GM12878 (cell line): ENCODE results near the gene TNRC6C. TPM values are rescaled to one million over a fixed set of nuclear protein-coding genes. Genes with fewer than 3 reads are reported as not detected.

ENCODE experiments used
- BHLHE40 ChIP-seq, 2 experiments: fragments of 450-650 bp in 1 of 2; IDR thresholded peaks; 2 replicates each; pipeline ENCODE4 v1.6.1; 2011 to 2017; ENCODE audit warnings: low read depth in 2 of 2, borderline replicate concordance in 1 of 2, improper control_type of control experiment in 1 of 2, low read length in 1 of 2, mild to moderate bottlenecking in 1 of 2
- BMI1 ChIP-seq: fragments of 450-650 bp; IDR thresholded peaks from 2 replicates; pipeline ENCODE4 v1.6.1; 2016; ENCODE audit warnings: mild to moderate bottlenecking, moderate library complexity, borderline replicate concordance
- CHD1 ChIP-seq: IDR thresholded peaks from 2 replicates; pipeline ENCODE4 v1.6.1; 2012; ENCODE audit warnings: low read depth, low read length, improper control_type of control experiment
- EED ChIP-seq: sonication (generic); IDR thresholded peaks from 2 replicates; pipeline ENCODE4 v1.6.1; 2016; ENCODE audit warnings: antibody characterized with exemption, low read depth
- EP300 ChIP-seq, 2 experiments: fragments of 150-350 bp in 1 of 2; IDR thresholded peaks; 2 replicates each; pipeline ENCODE4 v1.6.1; 2011 to 2012; ENCODE audit warnings: low read depth in 2 of 2, low read length in 2 of 2, borderline replicate concordance in 1 of 2, improper control_type of control experiment in 1 of 2, inconsistent platforms in 1 of 2; ENCODE audit not compliant: control insufficient read depth in 1 of 2
- IRF3 ChIP-seq: fragments of 450-650 bp; IDR thresholded peaks from 2 replicates; pipeline ENCODE4 v1.6.1; 2014; ENCODE audit warnings: mild to moderate bottlenecking
- IRF4 ChIP-seq: IDR thresholded peaks from 2 replicates; pipeline ENCODE4 v1.6.1; 2011; ENCODE audit warnings: low read depth, low read length
- LARP7 ChIP-seq: fragments of 450-650 bp; IDR thresholded peaks from 2 replicates; pipeline ENCODE4 v1.6.1; 2017; ENCODE audit warnings: mild to moderate bottlenecking
- MYC ChIP-seq: IDR thresholded peaks from 2 replicates; pipeline ENCODE4 v1.6.1; 2011; ENCODE audit warnings: mild to moderate bottlenecking, low read length, moderate library complexity, inconsistent platforms; ENCODE audit not compliant: insufficient read depth, insufficient replicate concordance, insufficient read length, severe bottlenecking
- NKRF ChIP-seq: fragments of 450-650 bp; conservative IDR thresholded peaks from 2 replicates; pipeline ENCODE4 v1.6.1; 2017; ENCODE audit warnings: mild to moderate bottlenecking, moderate library complexity
- NR2F1 ChIP-seq: fragments of 450-650 bp; conservative IDR thresholded peaks from 2 replicates; pipeline ENCODE4 v1.6.1; 2017; ENCODE audit warnings: mild to moderate bottlenecking
- NRF1 ChIP-seq: conservative IDR thresholded peaks from 2 replicates; pipeline ENCODE4 v1.6.1; 2011; ENCODE audit warnings: mild to moderate bottlenecking, low read depth, low read length, improper control_type of control experiment
- PML ChIP-seq: IDR thresholded peaks from 2 replicates; pipeline ENCODE4 v1.6.1; 2012; ENCODE audit warnings: low read length, inconsistent platforms
- RBBP5 ChIP-seq: fragments of 200-600 bp; sonication (generic); conservative IDR thresholded peaks from 2 replicates; pipeline ENCODE4 v1.6.1; 2016
- RUNX3 ChIP-seq: IDR thresholded peaks from 2 replicates; pipeline ENCODE4 v1.6.1; 2012; ENCODE audit warnings: low read length, inconsistent platforms
- ZNF592 ChIP-seq: fragments of 450-650 bp; IDR thresholded peaks from 2 replicates; pipeline ENCODE4 v1.6.1; 2017; ENCODE audit warnings: mild to moderate bottlenecking, moderate library complexity
- ZZZ3 ChIP-seq: IDR thresholded peaks from 2 replicates; pipeline ENCODE4 v1.6.1; 2011; ENCODE audit warnings: low read depth; ENCODE audit not compliant: control insufficient read depth, insufficient read length
- polyA plus RNA-seq, 11 experiments: library from polyadenylated mRNA; depleted of rRNA in 4 of 11; unstranded in 6 of 11; stranded (reverse) in 5 of 11; fragments of >200 nt; fragmentation: Nextera tagmentation in 4 of 11; fragmentation: Illumina TruSeq in 1 of 11; extraction: Ambion mirVana in 4 of 11; extraction: Trizol in 1 of 11; gene quantifications; 1 replicate in 1 of 11; 2 replicates in 10 of 11; pipeline versions ENCODE4 v1.2.1 to v1.2.3, GENCODE V29; 2011 to 2016; ENCODE audit warnings: inconsistent platforms in 2 of 11, missing spikeins in 2 of 11, low read depth in 1 of 11
- total RNA-seq, 4 experiments: library from RNA; depleted of rRNA in 3 of 4; stranded (reverse); fragments of >200 nt in 3 of 4; fragmentation: Illumina TruSeq in 1 of 4; extraction: Trizol in 1 of 4; gene quantifications; 2 replicates each; pipeline versions ENCODE4 v1.2.1 to v1.2.3, GENCODE V29; 2013 to 2021
- TF ChIP-seq, protein P1 (sequence below): IDR thresholded peaks from 2 replicates; pipeline ENCODE4 v1.6.1; 2012; ENCODE audit warnings: low read depth, low read length, improper control_type of control experiment
- TF ChIP-seq, protein P2 (sequence below): IDR thresholded peaks from 2 replicates; pipeline ENCODE4 v1.6.1; 2011; ENCODE audit warnings: borderline replicate concordance, low read depth, mild to moderate bottlenecking, moderate library complexity, low read length; ENCODE audit not compliant: insufficient read depth, poor library complexity, severe bottlenecking

Gene TNRC6C
- total and polyA plus RNA-seq, 10 of the 15 experiments (the other 5 are each of a cell fraction or from before 2014, with no cell fraction given), result 0.40 to 6.1 (median 0.96) TPM

DNA sequence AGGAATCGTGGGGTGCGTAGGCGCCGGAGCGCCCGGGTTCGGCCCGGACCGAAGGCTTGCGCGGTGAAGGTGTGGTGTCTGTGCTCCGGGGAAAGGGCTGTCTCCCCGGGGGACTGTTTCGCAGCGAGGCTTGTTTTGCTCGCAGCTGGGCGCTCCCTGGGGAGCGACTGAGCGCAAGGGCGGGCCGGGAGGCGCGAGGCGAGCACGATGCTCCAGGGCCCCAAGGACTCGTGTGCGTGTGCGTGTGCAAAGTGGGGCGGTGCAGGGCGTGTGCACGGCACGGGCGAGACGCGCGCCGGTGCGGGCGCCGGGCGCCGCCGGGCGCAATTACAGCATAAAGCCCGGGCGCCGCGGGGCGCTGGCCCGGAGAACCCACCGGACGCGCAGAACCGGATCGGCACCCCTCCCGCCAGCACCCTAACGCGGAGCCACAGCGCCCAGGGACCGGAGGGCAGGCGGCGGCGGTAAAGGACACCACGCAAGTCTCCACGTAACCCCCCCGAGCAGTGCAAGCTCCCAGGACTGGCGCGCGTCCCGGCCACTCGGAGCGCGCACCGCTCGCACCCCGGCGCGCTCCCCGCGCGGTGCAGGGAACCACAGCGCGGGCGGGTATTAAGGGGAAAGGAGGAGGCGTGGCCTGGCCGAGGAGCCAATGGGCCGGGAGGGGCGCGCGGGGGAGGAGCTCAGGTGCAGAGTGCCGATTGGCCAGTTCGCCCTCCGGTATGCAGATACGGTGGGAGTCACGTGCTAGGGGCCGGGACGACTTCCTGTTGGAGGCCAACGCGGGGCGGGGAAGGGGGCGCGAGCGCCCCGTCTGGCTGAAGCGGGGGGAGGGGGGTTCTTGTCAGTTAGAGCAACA, at the start of gene TNRC6C (continued):
- TF ChIP-seq ZNF592 (0 out of 2 replicates have a peak, but pooled peaks have one; percentile 9), RUNX3 (peak; percentile 68), BMI1 (no peak), NR2F1 (peak; percentile 70; the same call in 1 of the 2 replicates), CHD1 (0 out of 2 replicates have a peak, but pooled peaks have one; percentile 55), ZZZ3 (no peak), PML (peak; percentile 89; the same call in 1 of the 2 replicates), NRF1 (no peak), NKRF (peak; percentile 93), EP300 (IDR thresholded peaks at IDR 0.05; ENCODE audit: borderline replicate concordance in 1 of 2, control insufficient read depth in 1 of 2, low read depth in 2 of 2, low read length in 2 of 2) (no peak; a peak in 2 of 4 replicates), RBBP5 (no peak), LARP7 (peak; percentile 99), IRF4 (0 out of 2 replicates have a peak, but pooled peaks have one; percentile 44), IRF3 (no peak), EED (no peak), MYC (peak; percentile 69), BHLHE40 (IDR thresholded peaks at IDR 0.05; ENCODE audit: borderline replicate concordance in 1 of 2, low read depth in 2 of 2, low read length in 1 of 2) (peak; percentile 95 to 96)
- TF ChIP-seq, protein P1, sequence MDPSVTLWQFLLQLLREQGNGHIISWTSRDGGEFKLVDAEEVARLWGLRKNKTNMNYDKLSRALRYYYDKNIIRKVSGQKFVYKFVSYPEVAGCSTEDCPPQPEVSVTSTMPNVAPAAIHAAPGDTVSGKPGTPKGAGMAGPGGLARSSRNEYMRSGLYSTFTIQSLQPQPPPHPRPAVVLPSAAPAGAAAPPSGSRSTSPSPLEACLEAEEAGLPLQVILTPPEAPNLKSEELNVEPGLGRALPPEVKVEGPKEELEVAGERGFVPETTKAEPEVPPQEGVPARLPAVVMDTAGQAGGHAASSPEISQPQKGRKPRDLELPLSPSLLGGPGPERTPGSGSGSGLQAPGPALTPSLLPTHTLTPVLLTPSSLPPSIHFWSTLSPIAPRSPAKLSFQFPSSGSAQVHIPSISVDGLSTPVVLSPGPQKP, result no peak
- TF ChIP-seq, protein P2, sequence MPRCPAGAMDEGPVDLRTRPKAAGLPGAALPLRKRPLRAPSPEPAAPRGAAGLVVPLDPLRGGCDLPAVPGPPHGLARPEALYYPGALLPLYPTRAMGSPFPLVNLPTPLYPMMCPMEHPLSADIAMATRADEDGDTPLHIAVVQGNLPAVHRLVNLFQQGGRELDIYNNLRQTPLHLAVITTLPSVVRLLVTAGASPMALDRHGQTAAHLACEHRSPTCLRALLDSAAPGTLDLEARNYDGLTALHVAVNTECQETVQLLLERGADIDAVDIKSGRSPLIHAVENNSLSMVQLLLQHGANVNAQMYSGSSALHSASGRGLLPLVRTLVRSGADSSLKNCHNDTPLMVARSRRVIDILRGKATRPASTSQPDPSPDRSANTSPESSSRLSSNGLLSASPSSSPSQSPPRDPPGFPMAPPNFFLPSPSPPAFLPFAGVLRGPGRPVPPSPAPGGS, result no peak
